Left ventricle myocardium inferior (tissue), 1 donor: Measurements from ENCODE around the gene EPB41L4B. TPM values are rescaled to one million over a fixed set of nuclear protein-coding genes. Genes with fewer than 3 reads are reported as not detected.
A peak's percentile ranks its signal among the peaks of the same experiment; 100 is the strongest.

Experiments used
- DNase-seq: peaks from one replicate; pipeline ENCODE4 v3.0.0-alpha.2; 2020
- H3K27ac ChIP-seq: fragments of 200-600 bp; replicated peaks from 2 replicates; pipeline ENCODE4 v1.8.0; 2021
- H3K27me3 ChIP-seq: fragments of 200-600 bp; 2 replicates; pipeline ENCODE4 v1.8.0; 2021; ENCODE audit warnings: low read depth
- H3K36me3 ChIP-seq: fragments of 200-600 bp; 2 replicates; pipeline ENCODE4 v1.8.0; 2021
- H3K4me1 ChIP-seq: fragments of 200-600 bp; 2 replicates; pipeline ENCODE4 v1.8.0; 2021
- H3K4me3 ChIP-seq: fragments of 200-600 bp; 2 replicates; pipeline ENCODE4 v1.8.0; 2021; ENCODE audit warnings: mild to moderate bottlenecking, moderate library complexity
- H3K9me3 ChIP-seq: fragments of 200-600 bp; replicated peaks from 2 replicates; pipeline ENCODE4 v1.8.0; 2021
- intact Hi-C: fragments of 100-400 bp; cut with micrococcal nuclease; formaldehyde crosslinking; loops from one replicate; pipeline ENCODE4 v1.11.0; 2022
- total RNA-seq: library from RNA; stranded (reverse); fragmentation: NEBNext Ultra II Directional; extraction: Animal tissue kit (Norgen Biotek cat#: 25700); gene quantifications from one replicate; pipeline ENCODE4 v1.2.1, GENCODE V29; 2021
- TF ChIP-seq, protein P1 (sequence below): fragments of 200-600 bp; IDR thresholded peaks from 2 replicates; pipeline ENCODE4 v1.8.0; 2021; ENCODE audit warnings: antibody characterized with exemption, mild to moderate bottlenecking, borderline replicate concordance
- donor health status: DM: no; HTN: yes; CAD: no; lungs with severe emphysema.

The EPB41L4B gene
- total RNA-seq, 1 donor from 2014 or later, result 13.9 TPM

- Histone ChIP-seq H3K36me3 (no peaks in the 10 kb centered on the region), H3K27me3 (peaks cover 26% of the 10 kb centered on the region), H3K27ac (no peak overlapping the region), H3K9me3 (no peaks in the 10 kb centered on the region), H3K4me1 (no peaks in the 10 kb centered on the region), H3K4me3 (no peak overlapping the region)
- no peak for DNase-seq
- TF ChIP-seq, protein P1, sequence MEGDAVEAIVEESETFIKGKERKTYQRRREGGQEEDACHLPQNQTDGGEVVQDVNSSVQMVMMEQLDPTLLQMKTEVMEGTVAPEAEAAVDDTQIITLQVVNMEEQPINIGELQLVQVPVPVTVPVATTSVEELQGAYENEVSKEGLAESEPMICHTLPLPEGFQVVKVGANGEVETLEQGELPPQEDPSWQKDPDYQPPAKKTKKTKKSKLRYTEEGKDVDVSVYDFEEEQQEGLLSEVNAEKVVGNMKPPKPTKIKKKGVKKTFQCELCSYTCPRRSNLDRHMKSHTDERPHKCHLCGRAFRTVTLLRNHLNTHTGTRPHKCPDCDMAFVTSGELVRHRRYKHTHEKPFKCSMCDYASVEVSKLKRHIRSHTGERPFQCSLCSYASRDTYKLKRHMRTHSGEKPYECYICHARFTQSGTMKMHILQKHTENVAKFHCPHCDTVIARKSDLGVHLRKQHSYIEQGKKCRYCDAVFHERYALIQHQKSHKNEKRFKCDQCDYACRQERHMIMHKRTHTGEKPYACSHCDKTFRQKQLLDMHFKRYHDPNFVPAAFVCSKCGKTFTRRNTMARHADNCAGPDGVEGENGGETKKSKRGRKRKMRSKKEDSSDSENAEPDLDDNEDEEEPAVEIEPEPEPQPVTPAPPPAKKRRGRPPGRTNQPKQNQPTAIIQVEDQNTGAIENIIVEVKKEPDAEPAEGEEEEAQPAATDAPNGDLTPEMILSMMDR, result no peak
- intact Hi-C loops, result no loop called here
Measured at GRCh38 chr9:109171926-109172325, 148.9 kb downstream of the EPB41L4B start.

DNA sequence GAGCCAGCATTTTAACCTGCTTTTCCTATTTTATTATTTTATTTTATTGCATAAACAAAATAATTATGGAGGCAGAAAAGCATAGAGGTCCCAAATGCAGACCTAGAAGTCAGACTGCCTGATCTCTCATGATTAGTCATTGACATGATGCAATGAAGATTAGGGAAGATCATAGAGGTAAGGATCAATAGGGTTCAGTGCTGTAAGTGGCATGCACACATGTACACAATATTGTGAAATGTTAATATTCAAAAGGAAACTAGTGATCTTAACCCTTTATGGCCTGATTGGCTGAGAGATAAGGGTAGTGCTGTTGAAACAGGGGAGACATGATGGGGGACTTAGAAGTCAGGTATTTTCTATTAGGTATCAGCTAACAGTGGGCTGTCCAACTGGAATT lies 152.7 kb downstream of the EPB41L4B start:
- Histone ChIP-seq H3K4me3 (no peak overlapping the region), H3K27me3 (peaks cover 50% of the 10 kb centered on the region), H3K36me3 (no peaks in the 10 kb centered on the region), H3K9me3 (peaks cover 10% of the 10 kb centered on the region), H3K27ac (no peak overlapping the region), H3K4me1 (no peaks in the 10 kb centered on the region)
- TF ChIP-seq, protein P1, result no peak
- DNase-seq, result no peak
- intact Hi-C loops, result no loop called here

DNA sequence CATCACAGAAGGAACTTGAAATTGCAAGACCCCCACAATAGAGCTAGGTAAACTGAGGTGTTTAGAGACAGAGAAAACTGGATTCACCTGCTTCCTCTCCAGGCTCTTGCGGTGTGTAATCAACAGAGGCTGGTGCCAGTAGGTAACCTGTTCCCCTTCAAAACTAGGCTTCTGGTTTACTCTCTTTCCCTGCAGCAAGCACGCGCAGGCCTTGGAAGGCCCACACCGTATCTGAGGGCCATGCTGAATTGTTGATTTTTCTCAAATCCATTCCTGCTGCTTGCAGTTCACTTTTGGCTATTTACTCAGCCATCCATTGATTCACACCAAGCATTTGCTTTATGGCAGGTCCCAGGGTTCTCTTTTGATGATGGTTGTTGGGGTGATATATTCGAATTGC lies 153.1 kb downstream of the EPB41L4B start:
- no peak overlapping the region for H3K4me3 ChIP-seq
- intact Hi-C loops, result no loop called here
- peaks cover 10% of the 10 kb centered on the region for H3K9me3 ChIP-seq
- H3K27ac ChIP-seq, result no peak overlapping the region
- H3K27me3 ChIP-seq, result peaks cover 50% of the 10 kb centered on the region
- DNase-seq, result no peak
- no peaks in the 10 kb centered on the region for H3K4me1 ChIP-seq
- H3K36me3 ChIP-seq, result no peaks in the 10 kb centered on the region
- TF ChIP-seq, protein P1, result no peak

- H3K4me3 ChIP-seq, result peak within 1 kb of the TSS; percentile 47
- H3K4me1 ChIP-seq, result no peaks in the 10 kb centered on the region
- intact Hi-C loops, result no loop called here
- peaks cover 10% of the 10 kb centered on the region for H3K9me3 ChIP-seq
- H3K27ac ChIP-seq, result no peak within 1 kb of the TSS
- peaks cover 50% of the 10 kb centered on the region for H3K27me3 ChIP-seq
- TF ChIP-seq, protein P1, result no peak
- no peaks in the 10 kb centered on the region for H3K36me3 ChIP-seq
- no peak for DNase-seq
Measured at GRCh38 chr9:109166771-109167601, 153.9 kb downstream of the EPB41L4B start, which contains the start of gene FRRS1L. Gene FRRS1L, minus strand, starts transcription at chr9:109167249. Its CDS starts 111 bp downstream, at chr9:109167138.

GRCh38 chr9:109166171-109166770 lies 154.6 kb downstream of the EPB41L4B start:
- Histone ChIP-seq H3K36me3 (no peaks in the 10 kb centered on the region), H3K9me3 (peaks cover 10% of the 10 kb centered on the region), H3K4me1 (no peaks in the 10 kb centered on the region), H3K4me3 (peak overlapping the region; percentile 47), H3K27me3 (peaks cover 50% of the 10 kb centered on the region), H3K27ac (no peak overlapping the region)
- no peak for DNase-seq
- intact Hi-C loops, result no loop called here
- TF ChIP-seq, protein P1, result no peak
